Neural cell (in vitro differentiated cells): Measurements from ENCODE around the gene SH3PXD2A. TPM values are rescaled to one million over a fixed set of nuclear protein-coding genes. Genes with fewer than 3 reads are reported as not detected.

Experiments
- H2AFZ ChIP-seq: fragments of 200-600, 300-800 bp; sonication (generic), shearing (Covaris generic); 2 replicates; pipeline ENCODE4 v1.6.0; 2014; ENCODE audit warnings: low read depth, mild to moderate bottlenecking, antibody characterized with exemption, low read length, moderate library complexity
- H3F3A ChIP-seq: fragments of 200-600 bp; shearing (Covaris generic); 2 replicates; pipeline ENCODE4 v1.6.1; 2016; ENCODE audit warnings: mild to moderate bottlenecking, moderate library complexity, mixed read lengths, antibody characterized with exemption, low read length; ENCODE audit not compliant: insufficient read depth, poor library complexity, severe bottlenecking
- H3K27ac ChIP-seq: fragments of 200-600, 300-800 bp; sonication (generic), shearing (Covaris generic); 2 replicates; pipeline ENCODE4 v1.5.1; 2014; ENCODE audit warnings: mild to moderate bottlenecking, low read length, moderate library complexity
- H3K27me3 ChIP-seq: fragments of 300-800, 200-600 bp; sonication (generic), shearing (Covaris generic); 2 replicates; pipeline ENCODE4 v1.6.0; 2014; ENCODE audit warnings: mild to moderate bottlenecking, low read depth, low read length, moderate library complexity; ENCODE audit not compliant: insufficient read depth
- H3K36me3 ChIP-seq: fragments of 300-800, 200-600 bp; sonication (generic), shearing (Covaris generic); 2 replicates; pipeline ENCODE4 v1.5.1; 2014; ENCODE audit warnings: mild to moderate bottlenecking, antibody characterized with exemption, low read length, moderate library complexity; ENCODE audit not compliant: insufficient read depth
- H3K4me2 ChIP-seq: fragments of 300-800, 200-600 bp; sonication (generic), shearing (Covaris generic); 2 replicates; pipeline ENCODE4 v1.6.0; 2014; ENCODE audit warnings: mild to moderate bottlenecking, low read length
- H3K4me3 ChIP-seq: fragments of 300-800, 200-600 bp; sonication (generic), shearing (Covaris generic); 2 replicates; pipeline ENCODE4 v1.5.1; 2014; ENCODE audit warnings: mild to moderate bottlenecking, low read length, moderate library complexity
- H3K79me2 ChIP-seq: fragments of 200-600 bp; shearing (Covaris generic); replicated peaks from 2 replicates; pipeline ENCODE4 v1.6.0; 2014; ENCODE audit warnings: mild to moderate bottlenecking, low read length, moderate library complexity; ENCODE audit not compliant: insufficient read depth
- H3K9ac ChIP-seq: fragments of 300-800, 200-600 bp; sonication (generic), shearing (Covaris generic); 2 replicates; pipeline ENCODE4 v1.6.1; 2016; ENCODE audit warnings: mild to moderate bottlenecking, low read length, mixed read lengths
- H3K9me2 ChIP-seq: fragments of 200-600 bp; shearing (Covaris generic); 2 replicates; pipeline ENCODE4 v1.6.1; 2016; ENCODE audit warnings: mild to moderate bottlenecking, low read length, mixed read lengths; ENCODE audit not compliant: insufficient read depth
- H3K9me3 ChIP-seq: fragments of 200-600, 300-800 bp; sonication (generic), shearing (Covaris generic); 2 replicates; pipeline ENCODE4 v1.6.1; 2016; ENCODE audit warnings: mild to moderate bottlenecking, mixed run types, low read length, moderate library complexity, mixed read lengths
- H4K20me1 ChIP-seq: fragments of 200-600 bp; shearing (Covaris generic); 2 replicates; pipeline ENCODE4 v1.6.1; 2016; ENCODE audit warnings: mild to moderate bottlenecking, mixed run types; ENCODE audit not compliant: insufficient read depth
- CTCF ChIP-seq: fragments of 450-650 bp; IDR thresholded peaks from 2 replicates; pipeline ENCODE4 v1.5.1; 2014; ENCODE audit warnings: antibody characterized with exemption, mild to moderate bottlenecking, moderate library complexity; ENCODE audit not compliant: poor library complexity, severe bottlenecking
- EP300 ChIP-seq: fragments of 450-650 bp; conservative IDR thresholded peaks from 2 replicates; pipeline ENCODE4 v1.6.1; 2014; ENCODE audit warnings: antibody characterized with exemption, mild to moderate bottlenecking, moderate library complexity; ENCODE audit not compliant: poor library complexity, severe bottlenecking
- EZH2 ChIP-seq: fragments of 200-600, 300-800 bp; shearing (Covaris generic), sonication (generic); IDR thresholded peaks from 2 replicates; pipeline ENCODE4 v1.6.1; 2014; ENCODE audit warnings: antibody characterized with exemption, low read length, borderline replicate concordance, mild to moderate bottlenecking; ENCODE audit not compliant: insufficient read depth, poor library complexity, severe bottlenecking
- MXI1 ChIP-seq: fragments of 450-650 bp; conservative IDR thresholded peaks from 2 replicates; pipeline ENCODE4 v1.6.1; 2014; ENCODE audit warnings: antibody characterized with exemption, mild to moderate bottlenecking; ENCODE audit not compliant: poor library complexity, severe bottlenecking
- POLR2AphosphoS5 ChIP-seq: IDR thresholded peaks from 2 replicates; pipeline ENCODE4 v1.6.1; 2012
- RAD21 ChIP-seq: fragments of 450-650 bp; conservative IDR thresholded peaks from 2 replicates; pipeline ENCODE4 v1.6.1; 2014; ENCODE audit warnings: antibody characterized with exemption, mild to moderate bottlenecking, moderate library complexity
- REST ChIP-seq: IDR thresholded peaks from 2 replicates; pipeline ENCODE4 v1.6.1; 2012; ENCODE audit warnings: borderline replicate concordance
- SMC3 ChIP-seq: fragments of 450-650 bp; conservative IDR thresholded peaks from 2 replicates; pipeline ENCODE4 v1.6.1; 2014; ENCODE audit warnings: antibody characterized with exemption, mild to moderate bottlenecking, moderate library complexity; ENCODE audit not compliant: poor library complexity
- TAF1 ChIP-seq: IDR thresholded peaks from 2 replicates; pipeline ENCODE4 v1.6.1; 2012; ENCODE audit warnings: low read depth
- polyA plus RNA-seq: library from polyadenylated mRNA; depleted of rRNA; stranded (reverse); fragments of >200 nt; gene quantifications from 2 replicates; pipeline ENCODE4 v1.2.3, GENCODE V29; 2014

The SH3PXD2A gene
- polyA plus RNA-seq, 1 donor from 2014 or later, result 5.2 TPM

GRCh38 chr10:103737735-103738367 is 117.5 kb downstream of the SH3PXD2A start:
- H3K4me3 ChIP-seq, result no peak overlapping the region
- no peaks in the 10 kb centered on the region for H4K20me1 ChIP-seq
- H3K4me2 ChIP-seq, result no peak overlapping the region
- TF ChIP-seq TAF1 (no peak), SMC3 (no peak), REST (no peak), RAD21 (no peak), EP300 (no peak), EZH2 (no peak), POLR2AphosphoS5 (no peak), MXI1 (no peak)
- no peaks in the 10 kb centered on the region for H3F3A ChIP-seq
- H3K9me3 ChIP-seq, result no peaks in the 10 kb centered on the region
- no peaks in the 10 kb centered on the region for H3K36me3 ChIP-seq
- H2AFZ ChIP-seq, result no peak overlapping the region
- H3K9ac ChIP-seq, result no peak overlapping the region
- H3K27ac ChIP-seq, result no peak overlapping the region
- no peaks in the 10 kb centered on the region for H3K79me2 ChIP-seq
- no peaks in the 10 kb centered on the region for H3K27me3 ChIP-seq
- no peaks in the 10 kb centered on the region for H3K9me2 ChIP-seq

- Histone ChIP-seq H3K27ac (no peak overlapping the region), H3K4me2 (no peak overlapping the region), H2AFZ (no peak overlapping the region), H3F3A (no peaks in the 10 kb centered on the region), H3K9me3 (no peaks in the 10 kb centered on the region), H3K9me2 (no peaks in the 10 kb centered on the region), H3K79me2 (no peaks in the 10 kb centered on the region), H3K36me3 (no peaks in the 10 kb centered on the region), H3K27me3 (no peaks in the 10 kb centered on the region), H4K20me1 (no peaks in the 10 kb centered on the region), H3K4me3 (no peak overlapping the region), H3K9ac (no peak overlapping the region)
- no peak for TF ChIP-seq TAF1
- TF ChIP-seq EP300, result no peak
- no peak for TF ChIP-seq RAD21
- no peak for TF ChIP-seq REST
- no peak for TF ChIP-seq POLR2AphosphoS5
- no peak for TF ChIP-seq MXI1
- TF ChIP-seq EZH2, result no peak
- TF ChIP-seq CTCF, result no peak
- TF ChIP-seq SMC3, result no peak
These were observed 118.6 kb downstream of the SH3PXD2A start for GRCh38 chr10:103736763-103737162.
